Astrocyte of the hippocampus (primary cell): ENCODE measurements around the gene GALNT8.
"Not testable (repeated sequence)": the region's sequence is repeated elsewhere in the genome, so short reads cannot be mapped to it uniquely, and the experiment has no call there.

Experiments
- DNase-seq: peaks from one replicate; pipeline ENCODE4 v3.0.0; 2011; ENCODE audit warnings: low read depth, low spot score

Gene GALNT8, protein sequence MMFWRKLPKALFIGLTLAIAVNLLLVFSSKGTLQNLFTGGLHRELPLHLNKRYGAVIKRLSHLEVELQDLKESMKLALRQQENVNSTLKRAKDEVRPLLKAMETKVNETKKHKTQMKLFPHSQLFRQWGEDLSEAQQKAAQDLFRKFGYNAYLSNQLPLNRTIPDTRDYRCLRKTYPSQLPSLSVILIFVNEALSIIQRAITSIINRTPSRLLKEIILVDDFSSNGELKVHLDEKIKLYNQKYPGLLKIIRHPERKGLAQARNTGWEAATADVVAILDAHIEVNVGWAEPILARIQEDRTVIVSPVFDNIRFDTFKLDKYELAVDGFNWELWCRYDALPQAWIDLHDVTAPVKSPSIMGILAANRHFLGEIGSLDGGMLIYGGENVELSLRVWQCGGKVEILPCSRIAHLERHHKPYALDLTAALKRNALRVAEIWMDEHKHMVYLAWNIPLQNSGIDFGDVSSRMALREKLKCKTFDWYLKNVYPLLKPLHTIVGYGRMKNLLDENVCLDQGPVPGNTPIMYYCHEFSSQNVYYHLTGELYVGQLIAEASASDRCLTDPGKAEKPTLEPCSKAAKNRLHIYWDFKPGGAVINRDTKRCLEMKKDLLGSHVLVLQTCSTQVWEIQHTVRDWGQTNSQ

DNA sequence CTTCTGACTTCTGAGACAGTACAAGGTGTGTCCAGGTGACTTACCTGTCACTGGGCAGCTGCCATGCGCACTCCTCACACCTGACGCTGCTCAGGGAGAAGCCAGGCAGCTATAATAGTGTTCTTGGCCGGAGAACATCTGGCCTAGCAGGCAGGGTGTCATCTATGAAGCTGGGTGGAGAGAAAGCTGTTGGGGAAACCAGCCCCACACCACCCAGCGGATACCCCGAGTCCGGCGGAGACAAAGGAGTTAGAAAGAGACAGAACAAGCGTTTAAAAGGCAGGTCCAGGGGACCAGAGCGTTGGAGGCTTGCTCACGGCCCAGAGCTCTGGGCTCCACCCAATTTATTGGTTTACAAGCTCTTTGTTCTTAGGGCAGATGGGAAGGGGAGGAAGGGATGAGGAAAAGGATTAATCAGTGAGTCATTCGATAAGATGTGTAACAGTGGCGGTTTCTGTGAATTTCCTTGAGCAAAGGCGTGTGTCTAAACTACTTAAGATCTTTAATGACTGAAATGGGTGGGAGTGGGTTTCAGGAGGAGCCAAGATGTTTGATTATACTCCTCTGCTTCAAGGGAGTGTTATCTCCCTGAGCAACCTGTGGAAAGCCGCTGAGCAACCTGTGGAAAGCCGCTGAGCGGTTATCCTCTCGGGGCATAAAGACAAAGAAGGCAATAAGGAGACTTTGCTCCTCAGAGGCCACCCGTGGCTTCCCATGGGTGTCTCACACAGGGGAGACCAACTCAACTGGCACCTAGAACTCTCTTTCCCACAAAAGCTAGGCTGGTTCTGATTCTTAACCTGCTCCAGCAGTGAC is at the start of gene GALNT8:
TSS of gene GALNT8 (plus strand) at position 580 of the 816 bp plus-strand sequence. CDS start 278 bp downstream, outside the sequence.
- DNase-seq, result no peak

DNA sequence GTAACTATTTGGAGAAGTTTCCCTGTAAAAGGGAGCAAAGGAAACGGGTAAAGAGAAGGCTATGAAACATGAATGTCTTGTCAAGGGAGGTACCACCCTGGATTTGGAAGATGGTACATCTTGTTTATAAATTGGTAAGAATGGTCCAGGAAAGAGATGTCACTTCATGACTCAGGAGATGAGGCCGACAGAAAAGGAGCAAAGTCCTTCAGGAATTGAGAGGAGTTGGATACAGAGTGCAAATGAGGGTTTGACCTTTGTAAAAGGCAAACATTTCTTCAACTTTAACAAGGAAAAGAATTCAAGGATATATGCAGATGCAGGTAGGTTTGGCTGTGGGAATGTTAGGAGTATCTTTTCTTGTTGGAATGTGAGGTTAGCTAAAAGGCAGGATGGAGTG is 40.5 kb upstream of the GALNT8 start:
- no peak for DNase-seq

DNA sequence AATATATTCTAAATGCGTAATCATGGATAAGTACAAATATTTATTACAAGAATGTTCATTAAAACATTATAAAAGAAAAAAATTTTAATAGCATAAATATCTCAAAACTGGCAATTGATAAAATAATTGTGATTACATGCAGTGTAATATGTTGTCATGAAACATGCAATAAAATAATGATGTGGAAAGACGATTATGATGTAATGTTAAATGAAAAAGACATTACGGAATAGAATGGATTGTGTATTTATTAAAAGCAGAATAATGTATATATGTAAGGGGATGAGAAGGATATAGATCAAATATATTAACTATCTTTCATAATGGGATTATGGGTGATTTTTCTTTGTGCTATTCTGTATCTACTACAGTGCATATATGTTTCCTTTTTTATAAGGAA is 38.5 kb upstream of the GALNT8 start:
- no peak for DNase-seq

DNA sequence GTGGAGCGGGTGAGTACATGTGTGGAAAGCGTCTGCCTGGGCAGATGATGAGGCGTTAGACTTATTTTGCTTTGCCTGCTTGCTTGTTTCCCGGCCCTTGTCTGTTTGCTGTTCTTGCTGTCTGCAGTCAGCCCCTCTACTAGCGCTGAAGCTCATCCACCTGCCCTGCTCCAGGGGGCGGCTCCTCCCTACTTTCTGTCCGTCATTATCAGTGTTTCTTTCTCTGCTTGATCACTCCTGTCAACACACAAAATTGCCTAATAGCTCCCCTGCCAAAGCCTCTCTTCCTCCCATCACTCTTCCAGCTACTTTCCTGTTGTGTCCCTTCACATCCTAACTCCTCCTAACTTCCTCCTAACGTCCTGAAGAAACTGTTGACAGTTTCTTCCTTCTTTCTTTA is 34.9 kb upstream of the GALNT8 start:
- DNase-seq, result no peak

DNA sequence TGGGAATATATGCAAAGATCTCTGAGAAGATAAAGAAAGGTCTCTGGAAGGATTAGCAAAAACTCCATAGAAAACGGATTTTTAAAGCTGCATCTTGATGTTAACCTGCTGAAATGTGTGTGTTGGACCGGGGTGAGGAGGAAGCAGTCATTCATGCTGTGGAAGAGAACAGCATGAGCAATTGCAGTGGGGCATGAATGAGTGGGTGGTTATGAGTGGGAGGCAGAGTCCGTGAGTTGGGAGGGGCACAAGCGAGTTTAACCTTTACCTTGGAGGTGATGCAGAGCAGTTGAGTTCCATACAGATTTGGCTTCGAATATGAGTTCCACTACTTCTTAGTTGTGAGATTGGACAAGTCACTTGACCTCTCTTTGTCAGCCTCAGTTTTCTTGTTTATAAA is 29.4 kb upstream of the GALNT8 start:
- no peak for DNase-seq

DNA sequence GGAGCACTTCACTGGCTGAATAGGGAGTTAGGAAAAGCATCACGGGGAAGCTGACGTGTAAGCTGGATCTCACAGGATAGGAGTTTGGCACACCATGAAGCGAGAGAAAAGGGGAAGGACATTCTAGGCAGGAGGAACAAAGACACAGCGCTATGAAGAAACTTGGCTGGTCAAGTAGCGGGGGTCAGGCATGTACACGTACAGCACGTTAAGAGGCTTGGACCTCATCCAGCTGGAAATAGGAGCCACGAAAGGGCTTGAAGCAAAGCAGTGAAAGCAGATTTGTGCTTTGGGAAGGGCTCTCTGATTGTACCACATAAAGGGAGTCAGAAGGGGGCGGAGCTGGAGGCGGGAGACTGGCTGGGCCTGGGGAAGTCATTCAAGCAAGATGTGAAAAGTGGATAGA is 19.6 kb upstream of the GALNT8 start:
- peak; percentile 65 for DNase-seq

DNA sequence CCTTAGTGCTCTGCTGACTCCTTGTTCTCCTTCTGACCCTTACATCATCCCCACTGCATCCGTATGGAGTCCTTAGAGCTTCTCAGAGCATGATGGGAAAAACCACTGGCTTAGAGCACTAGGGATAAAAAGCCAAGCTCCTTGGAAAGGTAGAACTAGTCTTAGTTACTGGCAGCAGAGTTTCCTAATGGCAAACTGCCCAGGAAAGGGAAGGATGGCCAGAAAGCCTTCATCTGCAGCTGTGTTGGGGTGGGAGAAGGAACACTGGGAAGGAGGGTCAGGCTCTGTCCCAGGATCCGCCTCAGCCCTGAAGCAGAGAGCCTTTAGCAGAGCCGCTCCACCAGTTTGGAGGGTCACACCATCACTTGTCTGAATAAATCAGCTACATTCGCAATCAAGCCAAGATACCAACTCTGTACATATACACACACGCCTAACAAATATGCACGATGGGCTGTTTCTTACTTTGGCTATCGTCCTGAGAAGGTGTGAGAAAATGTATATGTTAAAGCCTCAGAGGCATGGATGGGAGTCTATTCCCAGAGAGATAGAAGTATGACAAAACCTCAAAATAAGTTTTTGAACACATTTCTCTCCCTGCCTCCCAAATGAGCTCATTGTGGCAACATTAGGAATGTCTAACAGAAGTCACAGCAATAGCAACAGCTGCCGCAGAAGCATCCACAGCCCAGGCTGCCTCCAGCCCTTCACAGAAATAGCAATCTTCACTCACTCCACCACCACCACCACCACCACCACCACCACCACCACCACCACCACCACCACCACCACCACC is 18.6 kb upstream of the GALNT8 start:
- peak; percentile 7 for DNase-seq

DNA sequence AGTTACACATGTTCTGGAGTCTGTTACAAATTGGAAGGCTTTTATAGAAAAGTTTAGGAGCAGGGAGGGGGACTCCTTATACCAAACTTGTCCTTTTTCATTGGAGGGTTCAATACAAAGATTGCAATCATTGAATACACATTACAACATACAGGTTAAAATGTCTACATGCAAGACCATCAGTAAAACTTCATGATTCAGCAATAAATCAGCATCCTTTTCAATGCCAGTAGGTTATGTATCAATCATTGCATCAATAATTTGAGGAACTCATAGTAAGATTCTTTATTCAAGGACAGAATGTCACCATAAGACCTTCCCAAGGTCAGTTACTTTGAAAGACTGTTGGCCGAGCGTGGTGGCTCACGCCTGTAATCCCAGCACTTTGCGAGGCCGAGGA is 16.5 kb upstream of the GALNT8 start:
- no peak for DNase-seq

DNA sequence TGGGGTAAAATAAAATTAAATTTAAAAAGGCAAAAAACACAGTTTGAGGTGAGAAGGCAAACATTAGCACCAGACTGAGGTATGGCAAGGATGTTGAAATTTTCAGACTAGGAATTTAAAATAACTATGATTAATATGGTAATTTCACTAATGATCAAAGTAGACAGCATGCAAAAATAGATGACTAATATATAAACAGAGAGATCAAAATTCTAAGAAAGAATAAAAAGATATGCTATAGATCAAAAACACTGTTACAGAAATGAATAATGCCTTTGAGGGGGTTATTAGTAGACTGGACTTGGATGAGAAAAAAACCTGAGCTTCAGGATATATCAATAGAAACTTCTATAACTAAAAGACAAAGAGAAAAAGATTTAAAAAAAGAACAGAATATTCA is 14.4 kb upstream of the GALNT8 start:
- DNase-seq, result no peak

DNA sequence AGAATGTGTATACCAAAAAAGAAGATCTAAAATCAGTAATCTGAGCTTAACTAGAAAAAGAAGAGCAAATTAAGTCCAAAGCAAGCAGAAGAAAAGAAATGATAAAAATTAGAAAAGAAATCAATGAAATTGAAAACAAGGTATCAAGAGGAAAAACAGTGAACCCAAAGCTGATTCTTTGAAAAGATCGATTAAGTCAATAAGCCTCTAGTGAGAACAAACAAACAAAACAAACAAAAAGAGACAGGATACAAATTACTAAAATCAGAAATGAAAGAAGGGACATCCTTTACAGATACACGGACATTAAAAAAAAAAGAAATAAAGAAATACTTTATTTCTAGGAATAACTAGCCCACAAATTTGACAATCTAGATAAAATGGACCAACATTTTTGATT is 12.9 kb upstream of the GALNT8 start:
- no peak for DNase-seq

DNA sequence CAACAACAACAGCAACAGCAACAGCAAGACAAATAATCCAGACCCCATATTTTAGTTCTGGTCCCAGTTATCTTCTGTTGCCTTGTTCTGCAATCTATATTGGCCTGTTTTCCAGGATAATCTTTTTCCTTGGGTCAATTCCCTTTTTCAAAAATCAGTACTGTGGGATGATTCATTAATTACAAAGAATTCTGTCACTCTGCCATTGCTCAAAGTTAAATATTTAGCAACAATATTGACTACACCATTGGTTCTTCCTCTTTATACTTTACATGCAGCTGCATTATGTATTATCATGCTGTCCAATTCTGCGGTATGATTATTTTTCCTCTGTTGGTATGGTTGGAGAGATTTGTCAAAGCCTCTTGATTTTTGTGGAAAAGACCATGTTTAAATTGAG is 10.1 kb upstream of the GALNT8 start:
- DNase-seq, result no peak

DNA sequence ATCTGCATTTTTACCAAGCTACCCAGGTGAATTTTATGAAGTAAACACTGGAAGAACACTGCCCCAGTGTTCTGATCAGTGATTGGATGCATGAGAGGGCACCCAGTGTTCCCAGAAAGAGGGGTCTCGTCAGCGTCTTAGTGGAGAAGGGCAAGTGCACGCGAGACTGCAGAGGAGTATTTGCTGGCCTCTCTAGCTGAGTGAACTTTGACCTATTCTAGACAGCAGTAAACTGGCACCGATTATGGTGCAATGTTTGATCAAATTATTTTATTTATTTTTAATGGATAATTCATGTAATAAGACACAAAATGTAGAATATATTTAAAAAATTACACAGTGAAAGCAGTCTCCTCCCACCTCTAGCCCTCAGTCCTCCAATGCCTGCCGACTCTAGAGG is 5.3 kb upstream of the GALNT8 start:
- no peak for DNase-seq

DNA sequence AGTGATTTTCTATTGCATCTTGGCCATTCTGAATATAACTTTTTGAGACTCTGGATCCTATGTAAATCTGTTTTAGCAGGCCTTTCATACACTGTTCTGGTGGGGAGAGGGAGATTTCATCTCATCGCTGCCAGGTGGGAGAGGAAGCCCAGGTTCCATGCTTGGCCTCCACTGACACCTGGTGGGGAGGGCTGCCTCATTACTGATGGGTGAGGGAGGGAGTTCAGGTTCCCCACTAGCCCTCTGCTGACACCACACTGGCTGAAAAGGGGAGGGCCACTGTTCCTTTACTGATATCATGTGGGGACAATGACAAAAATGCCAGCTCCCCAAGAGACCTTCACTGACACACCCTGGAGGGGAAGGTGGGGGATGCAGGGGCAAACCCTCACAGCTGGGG is 2.4 kb upstream of the GALNT8 start:
- no peak for DNase-seq

DNA sequence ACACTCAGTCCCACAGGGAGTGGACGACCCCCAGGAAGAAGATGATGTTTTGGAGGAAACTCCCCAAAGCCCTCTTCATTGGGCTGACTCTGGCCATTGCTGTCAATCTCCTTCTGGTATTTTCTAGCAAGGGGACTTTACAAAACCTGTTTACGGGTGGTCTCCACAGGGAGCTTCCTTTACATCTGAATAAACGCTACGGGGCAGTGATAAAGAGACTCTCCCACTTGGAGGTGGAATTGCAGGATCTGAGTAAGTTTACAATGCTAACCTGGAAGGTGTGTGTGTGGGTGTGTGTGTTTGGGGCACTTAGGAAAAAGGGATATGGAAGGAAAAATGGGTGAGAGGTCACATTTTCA is 416 bp downstream of the GALNT8 start:
- no peak for DNase-seq

DNA sequence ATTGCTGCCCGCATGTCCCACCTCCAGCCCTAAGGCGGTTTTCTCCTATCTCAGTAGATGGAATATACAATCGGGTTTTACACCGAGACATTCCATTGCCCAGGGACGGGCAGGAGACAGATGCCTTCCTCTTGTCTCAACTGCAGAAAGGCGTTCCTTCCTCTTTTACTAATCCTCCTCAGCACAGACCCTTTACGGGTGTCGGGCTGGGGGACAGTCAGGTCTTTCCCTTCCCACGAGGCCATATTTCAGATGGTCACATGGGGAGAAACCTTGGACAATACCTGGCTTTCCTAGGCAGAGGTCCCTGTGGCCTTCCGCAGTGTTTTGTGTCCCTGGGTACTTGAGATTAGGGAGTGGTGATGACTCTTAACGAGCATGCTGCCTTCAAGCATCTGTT is 1.4 kb downstream of the GALNT8 start:
- DNase-seq, result not testable (repeated sequence)

DNA sequence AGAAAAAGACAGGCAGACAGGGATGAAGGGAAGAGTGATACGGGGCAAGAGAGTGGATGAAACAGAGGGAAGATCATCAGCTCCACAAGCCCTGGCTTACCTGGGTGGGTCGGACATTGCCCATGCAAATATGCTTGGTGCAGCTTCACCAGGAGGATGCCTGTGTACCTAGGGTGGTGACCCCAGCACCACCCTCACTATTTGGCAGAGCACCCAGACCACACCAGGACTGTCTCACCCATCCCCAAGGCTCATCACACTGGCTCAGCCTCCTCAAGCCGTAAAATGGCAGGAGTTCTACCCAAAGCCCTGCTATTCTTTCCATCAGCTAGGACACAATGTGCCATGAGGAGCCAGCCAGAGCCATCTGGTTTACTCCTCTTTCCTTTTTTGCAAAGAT is 3.0 kb downstream of the GALNT8 start:
- no peak for DNase-seq

DNA sequence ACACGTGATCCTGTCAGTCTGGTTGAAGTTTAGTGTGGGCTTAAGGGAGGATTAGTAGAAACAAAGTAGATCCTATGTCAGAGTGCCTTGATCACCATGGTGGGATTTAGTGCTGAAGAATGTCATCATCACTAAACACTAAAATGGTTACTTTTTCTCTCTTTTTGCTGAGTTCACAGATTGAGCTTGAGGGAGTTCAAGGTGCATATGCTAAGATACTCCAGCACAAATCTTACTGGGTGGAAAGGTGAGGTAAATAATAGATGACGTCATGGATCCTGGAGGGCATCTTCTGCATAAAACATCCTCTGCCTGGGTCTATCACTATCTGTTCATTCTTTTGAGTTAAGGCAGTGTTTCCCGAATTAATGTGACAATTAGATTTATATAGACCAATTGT is 4.9 kb downstream of the GALNT8 start:
- no peak for DNase-seq

DNA sequence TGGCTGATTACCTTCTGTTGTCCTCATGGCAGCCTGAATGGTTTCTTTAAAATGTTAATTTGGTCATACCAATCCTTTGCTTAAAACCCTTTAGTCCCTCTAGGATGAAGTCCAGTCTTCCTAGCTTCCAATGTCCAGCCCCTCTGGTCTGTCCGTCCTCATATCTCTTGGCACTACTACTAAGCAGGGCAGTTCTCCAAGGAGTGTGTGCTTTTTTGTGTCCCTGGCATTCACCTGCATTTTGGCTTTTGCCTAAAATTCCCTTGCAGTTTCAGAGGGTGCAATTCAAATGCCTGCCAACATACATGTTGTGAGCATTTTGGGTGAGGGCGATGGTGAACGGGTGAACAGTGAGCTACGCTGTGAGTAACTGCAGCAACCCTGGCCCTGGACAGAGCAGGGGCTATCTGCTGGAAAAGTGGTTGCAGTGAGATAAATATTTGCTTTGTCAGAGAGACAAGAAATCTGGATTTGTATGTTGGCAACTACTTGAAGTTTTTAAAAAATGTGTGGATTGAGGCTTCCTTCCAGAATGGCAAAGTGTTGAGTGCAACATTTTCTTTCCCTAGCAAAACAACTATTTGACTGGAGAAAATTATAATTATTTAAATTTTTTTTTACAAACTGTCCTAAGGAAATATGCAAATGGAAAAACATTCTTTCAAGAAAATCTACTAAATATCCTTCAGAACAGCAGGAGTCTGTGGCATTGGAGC is 14.6 kb downstream of the GALNT8 start:
- no peak for DNase-seq

DNA sequence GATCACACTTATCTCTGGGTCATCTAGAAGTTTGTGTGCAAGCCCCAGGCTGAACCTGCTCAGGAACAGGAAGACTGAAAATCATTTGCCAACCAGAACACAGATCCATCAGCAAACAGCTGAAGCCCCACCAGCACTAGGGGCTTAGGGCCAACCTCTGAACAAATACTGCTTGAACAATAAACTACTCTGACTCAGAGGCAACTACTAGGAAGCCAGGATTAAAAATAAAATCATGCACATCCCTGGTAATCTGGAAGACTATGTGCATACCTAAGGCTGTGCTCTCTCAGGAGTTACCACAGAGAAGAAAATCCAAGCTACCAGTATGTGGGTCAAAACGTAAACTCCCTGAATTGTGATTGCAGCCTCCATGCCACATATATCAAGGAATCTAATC is 15.9 kb downstream of the GALNT8 start:
- no peak for DNase-seq

DNA sequence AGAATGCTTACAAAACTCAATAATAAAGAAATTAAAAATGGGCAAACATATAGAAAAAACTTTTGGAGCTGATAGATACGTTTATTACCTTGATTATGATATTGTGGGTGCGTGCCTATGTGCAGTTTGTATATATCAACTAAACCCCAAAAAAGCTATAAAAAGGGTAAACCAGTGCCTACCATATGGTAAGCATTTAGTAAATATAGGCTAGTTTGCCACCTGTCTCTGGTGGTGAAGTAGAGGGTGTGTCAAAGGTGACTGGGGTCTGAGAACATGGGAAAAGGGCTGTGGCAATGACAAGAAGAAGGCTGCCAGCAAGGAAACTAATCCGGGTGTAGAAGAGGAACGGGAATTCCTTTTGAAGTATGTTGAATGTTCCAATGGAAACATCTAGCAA is 18.3 kb downstream of the GALNT8 start:
- DNase-seq, result no peak

DNA sequence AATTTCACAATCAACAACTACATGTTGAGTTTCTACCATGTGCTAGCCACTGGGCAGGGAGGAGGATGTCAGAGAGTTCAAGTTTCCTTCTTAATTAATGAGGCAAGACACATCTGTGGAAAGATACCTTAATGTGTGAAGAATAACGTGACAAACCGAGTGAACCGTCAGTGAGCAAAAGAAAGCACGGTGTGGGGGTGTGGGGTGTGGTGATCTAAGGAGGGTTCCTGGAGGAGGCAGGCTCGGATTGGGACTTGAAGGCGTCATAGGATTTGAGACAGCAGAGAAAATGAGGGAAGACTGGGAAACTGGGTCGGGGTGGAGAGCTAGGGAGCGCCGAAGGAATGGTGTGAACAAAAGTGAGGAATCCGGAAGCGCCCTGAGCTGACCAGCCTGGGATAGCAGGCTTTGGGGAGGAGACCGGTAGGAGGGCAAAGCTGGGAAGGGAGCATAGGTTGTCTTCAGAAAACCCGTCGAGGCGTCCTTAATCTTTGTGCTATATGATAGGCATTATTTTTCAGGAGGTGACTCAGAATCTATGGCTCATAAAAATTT is 22.3 kb downstream of the GALNT8 start:
- no peak for DNase-seq
